ENCODE data around the gene TRAPPC5.

- TF ChIP-seq CTCF (IDR thresholded peaks at IDR 0.05 in 8 of 11, conservative IDR thresholded peaks at IDR 0.05 in 3 of 11) (no peak), POLR2A (IDR thresholded peaks at IDR 0.05) (no peak)
Measured at GRCh38 chr19:7715671-7716070, 35.0 kb downstream of the TRAPPC5 start.

Measured in spleen (tissue), 7 donors.